Measurements from ENCODE around the gene CACNG1.

DNA sequence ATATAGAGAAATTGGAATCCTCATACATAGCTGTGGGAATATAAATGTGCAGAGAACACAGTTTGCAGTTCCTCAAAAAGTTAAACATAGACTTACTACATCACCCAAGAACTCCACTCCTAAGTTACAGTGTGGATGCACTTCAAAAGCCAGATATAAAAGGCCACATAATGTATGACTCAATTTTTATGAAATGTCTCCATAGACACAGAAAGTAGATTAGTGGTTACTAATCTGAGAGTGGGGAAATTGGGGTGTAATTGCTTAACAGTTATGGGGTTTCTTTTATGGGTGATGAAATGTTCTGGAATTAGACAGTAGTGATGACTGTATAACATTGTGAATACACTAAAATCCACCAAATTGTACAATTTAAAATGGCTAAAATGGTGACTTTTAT, 60.9 kb downstream of the CACNG1 start:
- TF ChIP-seq, protein P1, sequence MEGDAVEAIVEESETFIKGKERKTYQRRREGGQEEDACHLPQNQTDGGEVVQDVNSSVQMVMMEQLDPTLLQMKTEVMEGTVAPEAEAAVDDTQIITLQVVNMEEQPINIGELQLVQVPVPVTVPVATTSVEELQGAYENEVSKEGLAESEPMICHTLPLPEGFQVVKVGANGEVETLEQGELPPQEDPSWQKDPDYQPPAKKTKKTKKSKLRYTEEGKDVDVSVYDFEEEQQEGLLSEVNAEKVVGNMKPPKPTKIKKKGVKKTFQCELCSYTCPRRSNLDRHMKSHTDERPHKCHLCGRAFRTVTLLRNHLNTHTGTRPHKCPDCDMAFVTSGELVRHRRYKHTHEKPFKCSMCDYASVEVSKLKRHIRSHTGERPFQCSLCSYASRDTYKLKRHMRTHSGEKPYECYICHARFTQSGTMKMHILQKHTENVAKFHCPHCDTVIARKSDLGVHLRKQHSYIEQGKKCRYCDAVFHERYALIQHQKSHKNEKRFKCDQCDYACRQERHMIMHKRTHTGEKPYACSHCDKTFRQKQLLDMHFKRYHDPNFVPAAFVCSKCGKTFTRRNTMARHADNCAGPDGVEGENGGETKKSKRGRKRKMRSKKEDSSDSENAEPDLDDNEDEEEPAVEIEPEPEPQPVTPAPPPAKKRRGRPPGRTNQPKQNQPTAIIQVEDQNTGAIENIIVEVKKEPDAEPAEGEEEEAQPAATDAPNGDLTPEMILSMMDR (conservative IDR thresholded peaks at IDR 0.05; ENCODE audit: low read depth, low read length), result no peak
- TF ChIP-seq MXI1 (IDR thresholded peaks at IDR 0.05; ENCODE audit: borderline replicate concordance, low read depth, low read length), result no peak
- TF ChIP-seq POLR2A (IDR thresholded peaks at IDR 0.05; ENCODE audit: low read depth, low read length), result no peak
- no peak for TF ChIP-seq RFX5 (IDR thresholded peaks at IDR 0.05; ENCODE audit: low read depth, low read length)

All from IMR-90 (cell line).